HG03439 (cell line): ENCODE data around the gene GARNL3.

Experiments used
- ATAC-seq: cut with Tn5 transposase; IDR thresholded peaks from one replicate; pipeline ENCODE4 v1.9.1; 2021; ENCODE audit warnings: mild to moderate bottlenecking, moderate library complexity; ENCODE audit not compliant: unreplicated experiment

The GARNL3 gene

DNA sequence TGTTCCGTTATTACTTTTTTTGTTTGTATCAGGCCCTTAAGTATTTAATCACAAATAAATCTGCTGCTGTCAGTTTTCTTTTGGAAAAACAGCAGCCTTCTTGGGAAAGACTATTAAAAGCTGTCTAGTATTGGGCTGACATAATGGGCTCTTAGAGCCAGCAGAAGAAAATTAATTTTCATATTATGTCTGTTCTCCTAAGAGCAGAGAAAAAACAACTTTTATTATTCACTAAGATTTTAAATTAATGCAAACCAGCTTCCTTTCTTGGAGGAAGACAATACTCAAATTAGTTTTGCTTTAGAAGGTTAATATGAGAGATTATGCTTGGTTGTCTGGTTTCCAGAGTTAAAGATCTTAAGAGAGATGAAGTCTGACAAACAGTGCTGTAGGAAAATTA, 30.6 kb upstream of the GARNL3 start:
- no peak for ATAC-seq

DNA sequence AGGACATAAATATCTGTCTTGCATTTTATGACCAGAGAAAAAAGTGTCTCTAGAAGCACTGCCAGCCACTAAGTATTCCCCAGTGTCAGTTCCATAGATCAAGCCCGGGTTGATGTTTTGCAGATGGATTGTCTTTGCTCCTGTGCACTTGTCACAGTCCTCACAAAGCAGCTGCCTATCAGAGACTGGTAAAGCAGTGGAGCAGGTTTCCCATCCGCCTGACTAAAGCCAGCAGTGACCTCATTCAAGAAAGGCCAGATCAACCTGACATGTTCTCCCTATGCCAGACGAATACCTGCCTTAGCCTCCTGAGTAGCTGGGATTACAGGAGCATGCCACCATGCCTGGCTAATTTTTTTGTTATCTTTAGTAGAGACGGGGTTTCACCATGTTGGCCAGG, 26.8 kb upstream of the GARNL3 start:
- no peak for ATAC-seq

DNA sequence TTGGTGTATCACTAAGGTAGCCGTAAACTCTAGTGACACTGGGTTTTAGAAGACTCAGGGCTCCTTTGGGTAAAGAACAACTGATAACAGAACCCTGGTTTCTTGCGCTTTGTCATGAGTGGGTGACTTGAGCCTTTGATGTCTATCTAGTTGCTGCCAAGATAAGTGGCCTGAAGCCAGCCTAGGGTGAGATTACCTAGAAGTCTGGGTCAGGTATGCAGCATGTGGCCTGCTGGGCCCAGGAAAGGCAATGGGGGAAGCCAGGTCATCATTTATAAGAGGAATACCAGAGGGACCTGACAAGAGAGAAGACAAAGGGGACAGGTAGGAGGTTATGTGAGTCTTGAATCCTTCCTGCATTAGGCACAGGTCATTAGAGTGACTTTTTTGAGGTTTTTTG, 23.2 kb upstream of the GARNL3 start:
- ATAC-seq = no peak

DNA sequence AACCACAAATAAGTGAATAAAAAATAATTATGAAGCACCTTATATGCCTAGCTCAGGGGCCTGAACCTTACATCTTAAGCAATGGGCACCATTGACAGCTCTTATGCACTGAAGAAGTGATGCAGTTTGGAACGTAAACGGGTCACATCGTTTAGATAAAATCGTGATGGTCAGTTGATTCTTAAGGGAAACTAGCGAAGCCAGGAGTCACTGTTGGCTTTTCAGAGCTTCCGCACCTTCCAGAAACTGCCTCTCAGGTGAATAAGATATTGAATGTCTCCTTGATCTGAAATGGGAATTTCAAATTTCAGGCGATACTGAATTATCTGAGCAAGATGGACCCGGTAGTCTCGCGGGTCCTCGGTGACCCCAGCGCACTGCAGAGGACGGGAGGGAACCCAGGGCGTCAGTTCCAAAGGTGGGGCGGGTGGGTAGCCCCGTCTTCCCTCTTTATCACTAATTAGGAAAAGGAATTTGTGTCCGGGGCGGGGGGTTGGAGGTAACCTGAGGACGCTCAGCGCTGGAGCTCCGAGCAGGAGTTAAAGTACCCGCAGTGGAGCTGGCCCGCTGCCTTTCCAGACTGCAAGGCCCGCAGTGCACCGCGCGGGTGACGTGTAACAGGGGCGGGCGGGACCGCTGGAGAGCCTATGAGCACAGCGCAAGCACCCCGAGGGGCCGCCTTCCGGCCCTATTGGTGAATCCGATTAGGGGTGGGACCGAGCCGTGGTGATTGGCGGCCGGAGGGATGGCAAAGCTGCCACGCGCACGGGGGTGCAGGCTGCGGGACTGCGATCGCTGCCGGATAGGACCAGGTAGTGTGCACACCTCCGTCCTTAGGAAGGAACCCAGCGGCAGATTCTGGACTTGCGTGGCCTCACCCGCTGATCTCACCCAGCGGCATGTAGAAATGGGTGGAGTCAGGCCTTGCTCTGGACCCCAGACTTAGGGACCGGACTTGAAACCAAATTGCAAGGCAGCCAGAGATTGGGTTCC, 19.7 kb upstream of the GARNL3 start:
- peak; percentile 99 for ATAC-seq

DNA sequence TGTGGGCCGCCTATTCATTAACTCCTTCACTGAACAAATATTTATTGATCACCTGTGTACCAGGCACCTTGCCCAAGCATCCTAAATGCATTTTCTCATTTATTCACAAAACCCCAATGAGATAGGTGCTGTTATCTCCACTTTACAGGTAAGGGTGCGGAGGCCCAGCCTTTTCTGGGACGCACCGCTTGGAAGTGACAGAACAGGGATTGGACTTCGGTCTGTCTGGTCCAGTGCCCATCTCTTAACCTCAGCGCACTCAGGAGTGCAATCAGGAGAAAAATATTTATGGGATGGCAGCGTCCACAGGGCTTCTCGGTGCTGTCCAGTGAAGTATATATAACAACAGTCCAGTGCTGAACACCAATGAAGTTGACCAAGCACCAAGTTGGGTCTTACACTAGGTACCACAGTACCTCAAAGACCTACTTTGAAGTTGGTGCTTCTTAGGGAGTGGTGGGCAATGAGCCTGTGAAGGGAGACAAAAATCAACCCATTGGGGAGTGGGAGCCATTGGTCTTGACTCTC, 18.9 kb upstream of the GARNL3 start:
- ATAC-seq = no peak

DNA sequence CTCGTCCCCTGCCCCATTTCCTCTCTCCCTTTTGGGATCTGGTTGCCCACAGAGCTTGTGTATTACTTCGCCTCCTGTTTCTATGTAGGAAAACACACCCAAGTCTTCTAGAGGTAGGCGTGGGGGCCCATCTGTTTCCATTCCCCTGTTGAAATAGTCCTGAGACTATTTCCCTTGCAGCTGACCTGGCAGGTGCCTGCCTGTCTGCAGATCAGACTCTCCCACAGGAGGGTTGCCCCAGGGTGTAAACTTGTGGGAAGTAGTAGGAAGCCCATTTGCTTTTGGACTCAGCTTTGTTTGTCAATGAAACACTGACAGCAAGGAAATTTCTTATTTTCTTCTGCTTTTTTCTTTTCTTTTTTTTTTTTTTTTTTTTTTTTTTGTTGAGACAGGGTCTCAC, 16.3 kb upstream of the GARNL3 start:
- ATAC-seq = no peak

DNA sequence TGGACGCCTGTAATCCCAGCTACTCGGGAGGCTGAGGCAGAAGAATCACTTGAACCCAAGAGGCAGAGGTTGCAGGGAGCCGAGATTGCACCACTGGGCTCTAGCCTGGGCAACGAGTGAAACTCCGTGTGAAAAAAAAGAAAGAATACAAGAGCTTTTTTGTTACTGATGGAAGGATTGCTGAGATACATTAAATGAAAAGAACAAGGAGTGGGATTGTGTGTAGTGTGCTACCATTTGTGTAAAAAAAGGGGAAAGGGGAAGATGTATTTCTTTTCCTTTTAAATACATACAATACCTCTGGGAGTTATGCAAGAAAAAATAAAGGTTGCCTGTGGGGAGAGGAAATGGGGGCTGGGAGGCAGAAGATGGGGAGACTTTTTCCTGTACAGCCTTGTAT, 14.7 kb upstream of the GARNL3 start:
- ATAC-seq = no peak

DNA sequence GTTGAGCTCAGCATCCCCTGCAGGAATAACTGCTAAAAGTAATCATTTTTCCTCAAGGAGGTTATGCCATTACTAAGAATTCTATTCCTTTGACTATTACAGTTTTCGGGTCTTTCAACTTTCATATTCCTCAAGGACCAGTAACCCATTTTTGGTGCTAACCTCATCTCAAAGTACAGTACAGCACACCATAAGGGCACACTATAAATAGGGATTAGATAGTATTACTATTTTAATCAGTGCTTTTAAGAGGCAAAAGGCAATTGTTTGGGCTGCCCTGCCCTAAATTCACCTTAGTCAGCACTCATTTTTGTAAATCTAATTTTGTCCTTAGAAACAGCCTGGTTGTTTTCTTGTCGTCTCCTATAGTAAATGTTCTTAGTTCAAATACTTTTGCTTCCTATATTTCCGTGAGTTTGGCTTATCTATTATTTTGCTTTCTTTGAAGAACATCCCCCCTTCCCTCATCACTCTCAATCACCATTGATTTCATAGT, 13.6 kb upstream of the GARNL3 start:
- no peak for ATAC-seq

DNA sequence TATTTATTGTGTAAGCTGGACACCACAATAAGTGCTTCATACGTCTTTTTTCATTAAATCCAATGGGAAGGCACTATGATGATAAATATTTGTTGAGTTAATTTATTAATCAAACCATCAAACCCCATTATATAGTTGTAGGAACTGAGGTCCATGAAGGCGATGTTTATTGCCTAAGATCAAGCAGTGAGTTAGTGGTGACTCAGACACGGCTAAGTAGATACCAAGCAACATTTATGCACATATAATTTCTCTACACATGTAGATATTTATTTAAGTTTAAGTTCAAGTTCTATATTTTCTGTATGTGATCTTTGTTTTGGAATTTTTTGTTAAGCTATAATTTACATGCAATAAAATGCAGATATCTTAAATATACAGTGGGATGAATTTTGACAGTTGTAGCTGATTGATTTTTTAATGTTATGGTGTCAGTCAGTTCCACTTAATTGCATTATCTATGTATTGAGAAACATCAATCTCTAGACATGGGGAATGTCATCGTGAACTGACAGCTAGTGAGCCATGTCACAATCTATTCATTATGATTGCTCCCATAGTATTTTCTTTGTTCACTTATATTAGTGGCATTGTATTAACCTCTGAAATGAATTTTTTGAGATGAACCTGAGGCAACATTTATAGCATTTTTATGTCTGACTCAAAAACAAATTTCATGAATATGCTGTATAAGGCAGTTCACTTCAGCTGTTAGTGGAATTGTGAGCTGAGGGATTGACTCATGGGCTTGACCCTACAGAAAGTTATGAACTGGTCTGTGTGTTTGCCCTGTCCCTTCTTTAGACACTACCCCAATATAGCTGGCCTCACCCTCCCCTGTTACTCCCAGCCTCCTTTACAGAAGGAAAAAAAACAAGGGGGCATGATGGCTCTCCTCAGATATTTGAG, 11.9 kb upstream of the GARNL3 start:
- ATAC-seq = no peak

DNA sequence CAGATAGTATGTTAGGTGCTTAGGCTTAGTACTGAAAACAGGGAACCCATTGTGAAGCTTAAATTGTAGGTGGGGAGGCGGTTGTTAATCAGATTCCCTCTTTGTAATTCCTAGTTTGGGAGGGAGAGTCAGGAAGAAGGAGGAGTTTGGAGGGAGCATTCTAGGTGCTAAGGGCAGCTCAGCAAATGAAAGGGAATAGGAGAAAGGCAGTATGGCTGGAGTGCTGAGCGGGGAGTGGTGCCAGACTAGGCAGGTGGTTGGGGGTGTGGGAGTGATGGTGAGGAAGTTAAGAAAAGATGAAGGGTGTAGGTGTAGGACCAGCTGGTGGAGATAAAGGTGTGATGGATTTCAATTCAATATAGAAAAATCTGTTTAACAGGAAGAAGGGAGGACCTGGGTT, 11.1 kb upstream of the GARNL3 start:
- no peak for ATAC-seq

DNA sequence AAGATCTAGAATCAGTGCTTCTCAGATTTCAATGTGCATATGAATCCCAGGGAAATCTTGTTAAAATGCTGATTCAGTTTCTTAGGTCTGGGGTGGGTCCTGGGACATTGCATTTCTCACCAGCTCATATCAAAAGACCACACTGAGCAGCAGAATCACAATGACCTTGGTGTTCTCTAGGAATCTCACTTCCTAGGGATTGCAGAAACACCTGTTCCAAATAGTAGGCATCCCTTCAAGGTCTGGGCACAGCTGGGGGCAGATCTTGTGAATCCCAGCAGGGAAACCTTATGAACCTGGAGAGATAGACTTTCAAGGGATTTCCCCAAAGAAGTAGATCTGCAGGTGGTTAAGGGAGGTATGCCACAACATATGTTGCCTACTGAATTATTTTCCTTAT, 8.9 kb upstream of the GARNL3 start:
- ATAC-seq = no peak

DNA sequence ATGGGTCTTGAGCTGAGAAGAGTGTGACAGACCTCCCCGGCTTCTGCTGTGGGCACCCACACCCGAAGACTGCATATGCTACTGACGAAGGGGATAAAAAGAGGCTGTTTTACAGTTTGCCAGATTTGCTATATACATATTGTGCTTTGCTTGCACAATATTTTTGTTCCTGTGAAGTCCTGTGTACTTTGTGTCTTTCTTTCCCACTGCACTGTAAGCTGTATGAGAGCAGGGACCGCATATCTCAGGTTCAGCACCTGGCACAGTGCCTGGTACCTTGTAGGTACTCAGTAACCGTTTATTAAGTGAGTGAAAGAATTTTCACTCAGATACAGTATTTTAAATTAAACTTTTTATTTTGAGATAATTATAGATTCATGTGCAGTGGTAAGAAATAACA, 8.2 kb upstream of the GARNL3 start:
- ATAC-seq = no peak

DNA sequence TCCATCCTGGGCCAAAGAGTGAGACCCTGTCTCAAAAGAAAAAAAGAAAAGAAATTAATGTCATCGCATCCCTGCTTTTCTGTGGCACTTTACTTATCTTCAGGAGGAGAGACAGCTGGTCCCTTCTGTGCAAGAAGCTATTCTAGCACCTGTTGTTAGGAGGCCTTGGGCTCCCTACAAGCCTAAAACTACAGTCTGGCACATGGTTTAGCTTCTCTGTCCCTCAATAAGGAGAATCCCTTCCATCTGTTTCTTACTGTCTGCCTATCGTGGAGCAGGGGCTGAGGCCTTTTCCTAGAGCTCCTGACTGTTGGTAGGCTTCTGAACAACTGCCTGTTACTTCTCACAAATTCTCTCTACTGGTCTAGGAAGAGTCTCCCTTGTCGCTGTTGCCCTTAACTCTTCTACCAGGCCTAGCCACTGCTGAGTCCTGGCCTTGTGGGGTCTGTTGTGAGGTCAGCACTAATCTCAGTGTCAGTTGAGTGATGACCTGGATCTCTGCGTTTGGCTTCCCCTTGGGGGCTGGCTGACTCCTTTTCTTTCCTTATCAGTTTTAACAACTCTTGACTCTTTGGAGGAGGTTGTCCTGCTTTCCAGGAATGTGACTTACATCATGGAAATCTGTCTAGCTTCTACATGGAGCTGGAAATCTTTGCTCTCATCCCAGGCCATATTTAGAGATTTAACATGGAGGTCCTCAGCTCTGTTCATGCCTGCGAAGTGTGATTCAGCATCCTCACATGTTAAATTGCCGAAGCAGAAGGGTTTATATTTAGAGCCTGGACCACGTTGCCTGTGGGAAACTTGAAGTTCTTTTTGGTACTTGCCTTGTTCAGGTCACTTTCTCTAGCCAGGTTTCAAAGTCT, 5.7 kb upstream of the GARNL3 start:
- ATAC-seq = no peak

DNA sequence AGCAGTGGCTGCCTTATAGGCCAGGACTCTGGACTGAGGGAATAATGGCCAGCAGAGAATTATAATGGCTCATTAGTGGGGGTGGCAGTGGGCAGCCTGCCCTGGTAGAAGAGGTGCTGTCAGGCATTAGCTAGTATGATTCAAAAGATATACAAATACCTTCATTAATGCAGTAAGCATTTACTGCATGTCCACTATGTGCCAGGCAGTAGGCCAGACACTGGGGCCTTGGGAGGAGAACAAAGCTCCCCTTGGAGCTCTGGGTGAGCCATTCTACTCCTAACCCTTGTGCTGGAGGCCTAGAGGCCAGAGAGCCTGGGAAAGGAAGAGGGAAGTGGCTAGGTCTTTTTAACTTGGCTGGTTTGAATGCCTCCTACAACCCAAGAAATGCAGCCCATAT, 2.0 kb upstream of the GARNL3 start:
- no peak for ATAC-seq

DNA sequence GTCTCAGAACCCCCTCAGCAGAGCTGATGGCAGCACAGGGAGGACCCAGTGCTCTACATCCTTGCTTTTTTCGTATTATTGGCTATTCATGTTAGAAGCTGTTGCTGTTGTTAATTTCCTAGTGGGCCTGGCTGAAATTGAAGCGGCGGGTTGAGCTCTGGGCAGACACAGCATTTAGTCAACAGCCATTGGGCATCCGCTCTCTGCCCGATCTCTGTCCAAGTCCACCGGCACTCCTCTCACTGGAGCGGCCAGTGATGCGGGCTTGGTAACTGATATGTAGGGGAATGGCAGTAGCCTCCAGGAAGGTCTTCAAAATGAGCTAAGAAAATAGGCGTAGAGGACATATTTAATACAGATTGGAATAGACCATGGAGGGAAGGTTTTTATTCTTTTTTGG, 1.3 kb upstream of the GARNL3 start:
- no peak for ATAC-seq

DNA sequence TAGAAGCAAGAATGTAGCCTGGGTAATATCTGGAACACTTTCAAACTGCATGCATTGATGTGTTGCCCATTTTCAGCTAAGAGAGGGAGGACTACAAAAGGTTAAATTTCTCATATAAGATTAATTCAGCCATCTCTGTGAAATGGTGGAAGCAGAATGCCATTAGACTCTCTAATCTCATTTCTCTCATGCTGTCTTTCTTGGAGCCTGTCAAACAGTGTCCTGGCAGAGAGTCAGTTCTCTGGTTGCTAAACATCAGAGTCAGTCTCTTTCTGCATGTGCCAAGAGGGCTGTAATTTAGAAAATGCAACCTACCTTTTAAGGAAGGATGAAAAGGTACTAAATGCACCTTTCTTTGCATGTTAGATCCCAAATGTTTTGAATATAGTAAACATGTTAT, 910 bp upstream of the GARNL3 start:
- ATAC-seq = no peak

DNA sequence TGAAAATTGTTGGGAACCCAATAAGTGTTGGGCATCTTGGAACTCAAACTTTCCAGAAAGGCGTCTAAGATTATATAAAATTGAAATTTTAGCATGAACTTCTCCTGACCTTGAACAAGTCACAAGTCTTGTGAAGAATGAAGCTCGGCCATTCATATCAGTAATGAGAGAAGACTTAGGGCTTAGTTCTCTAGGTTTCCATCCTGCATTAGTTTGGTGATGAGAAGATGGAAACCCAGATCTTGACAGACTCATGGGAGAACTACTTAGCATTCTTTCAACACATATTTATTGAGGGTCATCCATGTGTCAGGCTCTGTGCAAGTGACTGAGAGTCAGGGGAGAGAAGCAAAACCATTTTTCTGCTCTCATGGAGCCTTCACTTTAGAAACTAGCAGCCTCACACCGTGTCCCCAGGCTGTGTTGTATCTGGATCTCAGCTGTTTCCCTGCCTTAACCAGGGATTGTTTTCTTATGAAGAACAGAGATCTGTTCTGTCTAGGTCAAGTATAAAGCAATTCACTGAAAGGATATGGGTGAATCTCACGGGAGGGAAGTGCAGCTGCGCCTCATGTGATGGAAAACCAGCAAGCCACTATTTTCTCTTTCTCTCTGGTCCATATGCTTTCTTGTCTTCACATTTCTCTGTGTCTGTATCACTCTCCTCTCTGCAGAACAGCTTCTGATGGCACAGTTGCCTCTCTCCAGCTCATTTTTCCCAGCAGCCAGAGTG, 3.4 kb downstream of the GARNL3 start:
- ATAC-seq = no peak

DNA sequence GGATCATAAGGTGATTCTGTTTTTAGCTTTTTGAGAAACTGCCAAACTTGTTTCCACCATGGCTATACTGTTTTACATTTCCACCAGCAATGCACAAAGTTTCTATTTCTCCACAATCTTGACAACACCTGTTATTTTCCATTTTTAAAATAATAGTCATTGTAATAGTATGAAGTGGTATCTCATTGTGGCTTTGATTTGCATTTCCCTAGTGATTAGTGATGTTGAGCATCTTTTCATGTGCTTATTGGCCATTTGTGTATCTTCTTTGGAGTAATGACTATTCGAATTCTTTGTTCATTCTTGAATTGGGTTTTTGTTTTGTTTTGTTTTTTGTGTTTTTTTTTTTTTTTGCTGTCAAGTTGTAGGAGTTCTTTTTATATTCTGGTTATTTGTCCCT, 4.9 kb downstream of the GARNL3 start:
- ATAC-seq = no peak

DNA sequence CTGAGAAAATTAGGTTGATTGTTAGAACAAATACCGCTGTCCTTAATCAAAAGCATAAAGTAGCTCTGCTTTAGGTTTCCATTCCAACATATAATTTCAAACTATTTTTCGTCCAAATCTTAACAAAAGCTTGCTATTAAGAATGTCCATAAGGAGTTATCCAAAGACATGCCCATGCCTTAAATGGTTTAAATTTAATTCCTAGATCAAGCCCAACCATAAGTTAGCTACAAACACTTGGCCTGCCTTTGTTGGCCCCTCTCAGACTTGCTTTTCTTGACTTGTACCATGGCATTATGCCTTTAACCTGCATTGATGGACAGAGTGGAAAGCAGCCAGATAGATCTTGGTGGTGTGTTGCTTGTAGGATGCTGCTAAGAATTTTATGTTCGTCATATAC, 8.8 kb downstream of the GARNL3 start:
- ATAC-seq = no peak

DNA sequence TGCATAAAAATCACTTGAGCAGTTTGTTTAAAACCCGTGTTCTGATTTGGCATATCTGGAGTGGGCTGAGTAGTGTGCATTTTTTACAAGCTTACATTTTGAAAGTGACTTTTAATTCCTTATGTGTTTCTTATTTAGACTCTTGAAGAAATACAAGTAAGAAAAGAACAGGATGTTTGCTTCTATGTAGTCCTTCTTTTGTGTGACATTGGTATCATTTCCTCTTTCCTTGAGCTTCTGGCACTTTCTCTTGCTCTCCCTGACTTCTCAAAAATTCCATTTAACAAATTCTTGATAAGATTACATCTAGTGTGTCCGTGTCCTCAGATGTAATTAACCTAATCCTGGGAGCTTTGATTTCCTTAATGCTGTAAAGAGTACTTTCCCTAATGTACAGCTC, 12.5 kb downstream of the GARNL3 start:
- ATAC-seq = no peak
